Upper lobe of right lung (tissue), 1 donor: ENCODE results near the gene DIDO1. TPM values are rescaled to one million over a fixed set of nuclear protein-coding genes. Genes with fewer than 3 reads are reported as not detected.
"Not testable (repeated sequence)": the region's sequence is repeated elsewhere in the genome, so short reads cannot be mapped to it uniquely, and the experiment has no call there.

Source experiments
- ATAC-seq: fragments of 200-7000 bp; cut with Tn5 transposase; one replicate; pipeline ENCODE4 v1.9.1; 2020; ENCODE audit warnings: mild to moderate bottlenecking, moderate library complexity
- DNase-seq: peaks from one replicate; pipeline ENCODE4 v3.0.0-alpha.2; 2020
- H3K27ac ChIP-seq: fragments of 200-600 bp; one replicate; pipeline ENCODE4 v1.8.0; 2022
- H3K27me3 ChIP-seq: fragments of 200-600 bp; one replicate; pipeline ENCODE4 v1.8.0; 2022; ENCODE audit warnings: mild to moderate bottlenecking
- H3K36me3 ChIP-seq: fragments of 200-600 bp; one replicate; pipeline ENCODE4 v1.8.0; 2022
- H3K4me1 ChIP-seq: fragments of 200-600 bp; one replicate; pipeline ENCODE4 v1.8.0; 2022
- H3K4me3 ChIP-seq: fragments of 200-600 bp; one replicate; pipeline ENCODE4 v1.8.0; 2022; ENCODE audit warnings: mild to moderate bottlenecking
- H3K9me3 ChIP-seq: fragments of 200-600 bp; one replicate; pipeline ENCODE4 v1.8.0; 2022
- intact Hi-C: fragments of 100-400 bp; cut with DNase I; formaldehyde crosslinking; loops from one replicate; pipeline ENCODE4 v1.11.0; 2022
- total RNA-seq: library from RNA; stranded (reverse); fragmentation: NEBNext Ultra II Directional; extraction: Animal tissue kit (Norgen Biotek cat#: 25700); gene quantifications from one replicate; pipeline ENCODE4 v1.2.1, GENCODE V29; 2021
- TF ChIP-seq, protein P1 (sequence below): fragments of 200-600 bp; IDR thresholded peaks from one replicate; pipeline ENCODE4 v1.8.0; 2022; ENCODE audit warnings: antibody characterized with exemption
- donor health status: DM: no; HTN: yes; CAD: no; lungs with severe emphysema.

DIDO1 gene
- total RNA-seq, 1 donor from 2014 or later, result 55.5 TPM

DNA sequence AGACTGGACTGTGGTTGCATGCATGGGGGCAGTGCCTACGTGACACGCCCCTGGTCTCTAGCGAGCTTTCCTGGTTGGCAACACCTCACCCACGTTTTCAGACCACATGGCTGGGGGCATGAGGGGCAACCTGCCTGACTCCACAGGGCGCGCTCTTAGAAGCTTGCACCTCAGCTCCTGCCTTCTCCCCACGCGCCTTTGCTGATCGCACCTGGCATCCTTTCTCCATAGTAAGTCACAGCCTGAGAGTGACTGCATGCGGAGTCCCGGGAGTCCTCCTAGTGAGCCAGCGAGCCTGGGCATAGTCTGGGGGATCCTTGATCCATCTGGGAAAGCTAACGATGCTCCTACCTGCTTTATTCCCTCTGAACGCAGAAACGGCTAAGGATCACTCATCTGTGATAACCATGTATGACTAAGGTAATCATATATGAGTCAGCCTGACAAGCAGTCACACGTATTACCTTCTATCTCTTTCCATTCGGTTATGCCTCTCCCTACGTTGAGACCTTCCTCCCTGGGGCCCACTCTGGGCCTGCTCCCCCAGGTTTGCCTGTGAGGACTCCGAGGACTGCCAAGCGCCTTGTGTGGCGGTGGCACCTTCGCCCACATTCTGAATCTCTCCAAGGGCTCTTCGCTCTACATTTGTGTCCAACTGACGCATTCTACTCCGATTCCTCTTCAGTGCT lies 69.2 kb downstream of the DIDO1 start:
- Histone ChIP-seq H3K27me3 (no peaks in the 10 kb centered on the region), H3K27ac (no peak overlapping the region), H3K36me3 (peaks cover 23% of the 10 kb centered on the region), H3K4me3 (no peak overlapping the region), H3K4me1 (peaks cover 10% of the 10 kb centered on the region), H3K9me3 (no peaks in the 10 kb centered on the region)
- ATAC-seq (no peak), DNase-seq (no peak)
- intact Hi-C loops, result no loop called here
- TF ChIP-seq, protein P1, sequence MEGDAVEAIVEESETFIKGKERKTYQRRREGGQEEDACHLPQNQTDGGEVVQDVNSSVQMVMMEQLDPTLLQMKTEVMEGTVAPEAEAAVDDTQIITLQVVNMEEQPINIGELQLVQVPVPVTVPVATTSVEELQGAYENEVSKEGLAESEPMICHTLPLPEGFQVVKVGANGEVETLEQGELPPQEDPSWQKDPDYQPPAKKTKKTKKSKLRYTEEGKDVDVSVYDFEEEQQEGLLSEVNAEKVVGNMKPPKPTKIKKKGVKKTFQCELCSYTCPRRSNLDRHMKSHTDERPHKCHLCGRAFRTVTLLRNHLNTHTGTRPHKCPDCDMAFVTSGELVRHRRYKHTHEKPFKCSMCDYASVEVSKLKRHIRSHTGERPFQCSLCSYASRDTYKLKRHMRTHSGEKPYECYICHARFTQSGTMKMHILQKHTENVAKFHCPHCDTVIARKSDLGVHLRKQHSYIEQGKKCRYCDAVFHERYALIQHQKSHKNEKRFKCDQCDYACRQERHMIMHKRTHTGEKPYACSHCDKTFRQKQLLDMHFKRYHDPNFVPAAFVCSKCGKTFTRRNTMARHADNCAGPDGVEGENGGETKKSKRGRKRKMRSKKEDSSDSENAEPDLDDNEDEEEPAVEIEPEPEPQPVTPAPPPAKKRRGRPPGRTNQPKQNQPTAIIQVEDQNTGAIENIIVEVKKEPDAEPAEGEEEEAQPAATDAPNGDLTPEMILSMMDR, result no peak

DNA sequence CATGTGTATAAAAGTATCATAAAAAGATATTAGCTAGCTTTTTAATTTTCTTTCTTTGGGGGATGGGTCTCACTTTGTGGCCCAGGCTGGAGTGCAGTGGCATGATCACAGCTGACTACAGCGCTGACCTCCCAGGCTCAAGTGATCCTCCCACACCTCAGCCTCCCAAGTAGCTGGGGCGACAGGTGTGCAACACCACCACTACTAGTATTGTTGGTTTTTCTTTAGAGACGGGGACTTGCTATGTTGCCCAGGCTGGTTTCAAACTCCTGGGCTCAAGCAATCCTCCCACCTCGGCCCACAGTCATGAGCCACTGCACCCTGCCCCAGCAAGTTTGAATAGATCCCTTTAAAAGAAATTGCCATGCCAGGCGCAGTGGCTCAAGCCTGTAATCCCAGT lies 71.2 kb downstream of the DIDO1 start:
- ATAC-seq (no peak), DNase-seq (no peak)
- TF ChIP-seq, protein P1, result no peak
- Histone ChIP-seq H3K4me3 (no peak overlapping the region), H3K9me3 (no peaks in the 10 kb centered on the region), H3K27ac (no peak overlapping the region), H3K36me3 (peaks cover 23% of the 10 kb centered on the region), H3K27me3 (no peaks in the 10 kb centered on the region), H3K4me1 (peaks cover 4% of the 10 kb centered on the region)
- intact Hi-C loops, result no loop called here

DNA sequence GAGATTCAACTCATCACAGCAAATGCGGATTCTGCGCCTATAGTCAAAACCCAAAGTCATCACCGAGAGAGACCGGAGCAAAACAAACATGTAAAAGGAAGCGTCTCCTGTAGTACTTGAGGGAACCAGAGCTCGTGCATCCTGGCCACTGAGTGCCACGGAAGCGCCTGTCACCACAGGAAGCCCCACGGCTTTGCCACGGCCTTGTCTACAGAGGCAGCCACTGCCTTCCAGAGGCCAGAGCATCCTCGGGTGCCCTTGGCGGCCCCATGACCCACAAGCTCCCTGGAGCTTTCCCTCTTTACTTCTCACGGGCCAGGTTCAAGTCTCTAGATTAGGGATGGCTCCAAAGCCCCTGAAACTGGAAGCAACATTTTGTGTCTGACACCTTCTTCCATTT lies 72.2 kb downstream of the DIDO1 start:
- Histone ChIP-seq H3K27me3 (no peaks in the 10 kb centered on the region), H3K4me3 (no peak overlapping the region), H3K27ac (no peak overlapping the region), H3K4me1 (no peaks in the 10 kb centered on the region), H3K36me3 (peaks cover 23% of the 10 kb centered on the region), H3K9me3 (no peaks in the 10 kb centered on the region)
- intact Hi-C loops, result no loop called here
- ATAC-seq (no peak), DNase-seq (no peak)
- TF ChIP-seq, protein P1, result no peak

DNA sequence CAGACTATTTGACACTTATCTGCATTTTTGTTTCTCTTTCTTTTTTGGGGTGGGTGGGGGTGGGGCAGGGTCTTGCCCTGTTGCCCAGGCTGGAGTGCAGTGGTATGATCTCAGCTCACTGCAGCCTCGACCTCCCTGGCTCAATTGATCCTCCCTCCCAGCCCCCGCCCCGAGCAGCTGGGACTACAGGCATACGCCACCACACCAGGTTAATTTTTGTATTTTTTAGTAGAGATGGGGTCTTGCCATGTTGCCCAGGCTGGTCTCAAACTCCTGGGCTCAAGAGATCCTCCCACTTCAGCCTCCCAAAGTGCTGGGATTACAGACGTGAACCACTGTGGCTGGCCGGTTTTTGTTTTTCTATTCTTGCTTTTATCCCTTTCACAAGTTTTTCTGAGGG lies 73.0 kb downstream of the DIDO1 start:
- DNase-seq, H3K9me3 ChIP-seq, intact Hi-C loops, H3K4me1 ChIP-seq, ATAC-seq, H3K27me3 ChIP-seq, H3K27ac ChIP-seq, H3K4me3 ChIP-seq: not testable (repeated sequence)
- peaks cover 23% of the 10 kb centered on the region for H3K36me3 ChIP-seq

DNA sequence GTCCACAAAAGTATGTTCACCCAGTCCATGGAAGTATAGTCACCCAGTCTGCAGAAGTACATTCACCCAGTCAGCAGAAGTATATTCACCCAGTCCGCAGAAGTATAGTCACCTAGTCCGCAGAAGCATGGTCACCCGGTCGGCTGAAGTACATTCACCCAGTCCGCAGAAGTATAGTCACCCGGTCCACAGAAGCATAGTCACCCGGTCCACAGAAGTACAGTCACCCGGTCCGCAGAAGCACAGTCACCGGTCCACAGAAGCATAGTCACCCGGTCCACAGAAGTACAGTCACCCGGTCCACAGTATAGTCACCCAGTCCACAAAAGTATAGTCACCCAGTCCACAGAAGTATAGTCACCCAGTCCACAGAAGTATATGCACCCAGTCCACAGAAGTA lies 73.5 kb downstream of the DIDO1 start:
- Histone ChIP-seq H3K4me1 (no peaks in the 10 kb centered on the region), H3K4me3 (no peak overlapping the region), H3K36me3 (peaks cover 23% of the 10 kb centered on the region), H3K9me3 (no peaks in the 10 kb centered on the region), H3K27ac (no peak overlapping the region), H3K27me3 (no peaks in the 10 kb centered on the region)
- intact Hi-C loops, result no loop called here
- TF ChIP-seq, protein P1, result no peak
- no peak for ATAC-seq
- no peak for DNase-seq

DNA sequence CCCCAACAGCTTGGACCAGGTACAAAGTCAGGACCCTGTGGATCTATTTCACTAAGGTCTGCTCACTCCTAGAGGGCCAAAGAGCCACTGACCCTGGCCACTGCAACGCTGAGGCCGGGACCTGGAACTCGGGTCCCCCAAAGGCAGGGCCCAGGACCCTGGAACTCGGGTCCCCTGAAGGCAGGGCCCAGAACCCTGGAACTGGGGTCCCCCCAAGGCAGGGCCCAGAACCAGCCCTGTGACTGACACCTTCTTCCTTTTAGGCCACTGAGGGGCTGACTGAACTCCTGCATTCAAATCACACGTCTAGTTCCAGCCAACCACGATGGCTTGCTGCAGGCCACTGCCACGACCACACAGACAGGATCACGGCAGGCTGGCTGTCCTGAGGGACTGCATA lies 74.1 kb downstream of the DIDO1 start:
- peaks cover 21% of the 10 kb centered on the region for H3K36me3 ChIP-seq
- H3K4me3 ChIP-seq, result no peak overlapping the region
- intact Hi-C loops, result no loop called here
- TF ChIP-seq, protein P1, result no peak
- H3K27ac ChIP-seq, result no peak overlapping the region
- no peak for DNase-seq
- H3K4me1 ChIP-seq, result no peaks in the 10 kb centered on the region
- no peaks in the 10 kb centered on the region for H3K9me3 ChIP-seq
- no peak for ATAC-seq
- H3K27me3 ChIP-seq, result no peaks in the 10 kb centered on the region
